Measurements from ENCODE around the gene RPH3AL.

GRCh38 chr17:282000-282911 is 70.4 kb downstream of the RPH3AL start:
- TF ChIP-seq EP300 (IDR thresholded peaks at IDR 0.05): no peak
- no peak for TF ChIP-seq CTCF (IDR thresholded peaks at IDR 0.05)
- TF ChIP-seq POLR2A (IDR thresholded peaks at IDR 0.05): no peak

All from tibial nerve (tissue), 4 donors.